ENCODE measurements around the gene GMEB2. TPM values are rescaled to one million over a fixed set of nuclear protein-coding genes. Genes with fewer than 3 reads are reported as not detected.

GMEB2 gene
- total RNA-seq, 1 experiment from 2014 or later: 14.3 TPM

- Histone ChIP-seq H2BK12ac (ENCODE audit: insufficient read length, low read depth, low read length) (no peak overlapping the region), H3K27me3 (ENCODE audit: insufficient read depth, low read length) (no peaks in the 10 kb centered on the region), H2AFZ (ENCODE audit: low read length) (no peak overlapping the region), H2BK5ac (ENCODE audit: insufficient read length, low read length) (no peak overlapping the region), H3K14ac (ENCODE audit: insufficient read depth, low read length) (no peak overlapping the region; the same call in 1 of the 2 replicates), H3K18ac (ENCODE audit: insufficient read length, low read depth, low read length) (no peak overlapping the region), H3K4me2 (ENCODE audit: insufficient read depth, insufficient read length, low read length) (no peak overlapping the region), H2BK20ac (ENCODE audit: low read depth, low read length, poor library complexity, severe bottlenecking) (no peak overlapping the region), H4K8ac (replicated peaks; ENCODE audit: insufficient read length, low read depth, low read length) (no peak overlapping the region), H3K79me1 (ENCODE audit: insufficient read depth, low read depth, low read length, poor library complexity, severe bottlenecking) (no peaks in the 10 kb centered on the region), H4K20me1 (ENCODE audit: control insufficient read depth, insufficient read depth, insufficient read length) (no peaks in the 10 kb centered on the region), H4K91ac (ENCODE audit: insufficient read length, low read depth, low read length) (no peak overlapping the region), H3K23me2 (ENCODE audit: insufficient read length, low read depth, low read length, poor library complexity, severe bottlenecking) (no peaks in the 10 kb centered on the region), H2BK15ac (ENCODE audit: low read depth, low read length) (no peak overlapping the region), H3K56ac (ENCODE audit: insufficient read length, low read depth, low read length) (no peak overlapping the region), H3K79me2 (ENCODE audit: insufficient read depth, low read length) (no peaks in the 10 kb centered on the region), H3K9me3 (ENCODE audit: control insufficient read depth, low read depth, low read length) (no peaks in the 10 kb centered on the region), H3K4me1 (ENCODE audit: insufficient read depth, low read length) (no peaks in the 10 kb centered on the region), H2AK5ac (ENCODE audit: insufficient read length, low read length) (no peak overlapping the region), H3K4ac (ENCODE audit: low read depth, low read length) (no peak overlapping the region), H3T11ph (ENCODE audit: low read length) (no peak overlapping the region), H3K23ac (ENCODE audit: insufficient read length, low read depth, low read length) (no peak overlapping the region), H3K9ac (ENCODE audit: extremely low read depth, insufficient read length, low read length) (no peak overlapping the region), H2BK120ac (ENCODE audit: low read depth, low read length, poor library complexity, severe bottlenecking) (no peak overlapping the region), H3K27ac (ENCODE audit: insufficient read length, low read depth, low read length) (no peak overlapping the region), H4K5ac (ENCODE audit: insufficient read length, low read depth, low read length) (no peak overlapping the region)
- H3K9me3 Mint-ChIP-seq: no peaks in the 10 kb centered on the region
- peaks cover 5 to 6% of the 10 kb centered on the region in 2 experiments for H3K4me1 Mint-ChIP-seq
- H3K36me3 Mint-ChIP-seq (ENCODE audit: insufficient read depth in 1 of 3, low read depth in 3 of 3): peaks cover 3 to 12% (median 11%) of the 10 kb centered on the region in 3 experiments; a peak in 6 of 7 replicates
- H3K27ac Mint-ChIP-seq: no peak overlapping the region
- no peak overlapping the region for H3K4me3 Mint-ChIP-seq
- no peak for DNase-seq
- WGBS (ENCODE audit: extremely low coverage, insufficient read length, low lambda C conversion rate): no CpG with 5 or more reads among the region's 36 CpGs
- H3K27me3 Mint-ChIP-seq (ENCODE audit: low read depth): no peaks in the 10 kb centered on the region
- TF ChIP-seq CTCF (conservative IDR thresholded peaks at IDR 0.05): no peak
Observed at GRCh38 chr20:63561624-63562396, 65.1 kb downstream of the GMEB2 start.
